Measurements from ENCODE around the gene TBC1D8. TPM values are rescaled to one million over a fixed set of nuclear protein-coding genes. Genes with fewer than 3 reads are reported as not detected.

TBC1D8 gene
- total and polyA plus RNA-seq, 2 of the 8 experiments (the other 6 are each of a cell fraction or from before 2014, with no cell fraction given): 20.8 to 21.8 TPM

DNA sequence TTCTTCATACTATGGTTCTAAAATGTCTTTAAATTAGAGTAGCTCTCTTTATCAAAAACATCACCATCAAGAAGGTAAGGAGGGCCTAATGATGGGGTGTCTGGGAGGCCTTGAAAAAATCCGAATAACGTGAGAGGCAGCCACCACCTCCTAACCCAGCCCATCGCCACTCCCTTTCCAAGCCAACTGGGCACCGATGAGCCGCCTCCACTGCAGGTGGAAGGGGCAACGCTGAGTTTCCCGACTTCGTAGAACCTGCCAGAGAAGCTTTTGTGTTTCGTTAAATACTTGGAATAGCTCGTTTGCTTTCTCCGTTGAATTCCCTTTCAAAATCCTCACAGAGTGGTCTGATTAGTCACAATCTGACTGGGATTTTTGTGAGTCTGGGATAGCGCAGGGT is 171.1 kb downstream of the TBC1D8 start:
- Histone ChIP-seq H3K4ac (replicated peaks; ENCODE audit: insufficient read length, low read depth, low read length) (no peak overlapping the region), H4K20me1 (replicated peaks in 1 of 2; ENCODE audit: control insufficient read depth in 1 of 2, insufficient read depth in 2 of 2, low read length in 2 of 2) (no peaks in the 10 kb centered on the region), H3K27ac (ENCODE audit: low read depth, low read length) (no peak overlapping the region), H3K27me3 (replicated peaks in 1 of 4; ENCODE audit: control insufficient read depth in 3 of 4, extremely low read depth in 1 of 4, insufficient read depth in 3 of 4, low read length in 3 of 4) (no peaks in the 10 kb centered on the region), H2BK5ac (ENCODE audit: low read depth, low read length) (no peak overlapping the region), H3K9me3 (ENCODE audit: insufficient read depth in 2 of 2, low read depth in 1 of 2, low read length in 1 of 2) (no peaks in the 10 kb centered on the region), H3K56ac (replicated peaks; ENCODE audit: insufficient read length, low read depth, low read length) (no peak overlapping the region), H3K4me2 (ENCODE audit: insufficient read depth in 1 of 2, low read depth in 2 of 2, low read length in 2 of 2) (no peak overlapping the region), H3K14ac (ENCODE audit: insufficient read length) (no peak overlapping the region), H4K91ac (replicated peaks; ENCODE audit: insufficient read length, low read length) (no peak overlapping the region), H2BK20ac (ENCODE audit: low read length) (no peak overlapping the region), H3K4me3 (ENCODE audit: extremely low read depth in 1 of 4, insufficient read depth in 2 of 4, low read depth in 3 of 4, low read length in 4 of 4) (no peak overlapping the region), H3K4me1 (replicated peaks in 1 of 4; ENCODE audit: control insufficient read depth in 3 of 4, insufficient read depth in 4 of 4, low read length in 3 of 4) (peaks cover 0 to 5% (median under 1%) of the 10 kb centered on the region in 4 experiments; a peak in 3 of 7 replicates), H2AK5ac (ENCODE audit: low read depth, low read length) (no peak overlapping the region), H3K23ac (ENCODE audit: insufficient read length) (no peak overlapping the region), H3K79me2 (ENCODE audit: control insufficient read depth in 1 of 2, insufficient read depth in 2 of 2, low read length in 2 of 2) (no peaks in the 10 kb centered on the region), H3K23me2 (ENCODE audit: low read depth, low read length) (no peaks in the 10 kb centered on the region; the same call in 1 of the 2 replicates), H4K5ac (ENCODE audit: insufficient read length, low read depth, low read length) (no peak overlapping the region), H3K36me3 (ENCODE audit: control insufficient read depth in 2 of 4, insufficient read depth in 4 of 4, low read length in 3 of 4) (no peaks in the 10 kb centered on the region), H2BK15ac (ENCODE audit: low read length) (no peak overlapping the region), H3K18ac (ENCODE audit: extremely low read depth, low read length) (no peak overlapping the region), H2BK12ac (ENCODE audit: low read depth, low read length) (no peak overlapping the region), H2AFZ (ENCODE audit: low read length) (no peak overlapping the region), H2BK120ac (replicated peaks; ENCODE audit: low read depth, low read length) (no peak overlapping the region), H3K79me1 (ENCODE audit: low read depth, low read length) (no peaks in the 10 kb centered on the region), H4K8ac (ENCODE audit: extremely low read depth, insufficient read depth, low read length) (no peak overlapping the region), H3K9ac (replicated peaks in 1 of 4; ENCODE audit: extremely low read depth in 1 of 4, low read depth in 3 of 4, low read length in 3 of 4) (no peak overlapping the region)
- FAIRE-seq (no peak), DNase-seq (ENCODE audit: low read depth in 1 of 2, low spot score in 2 of 2) (no peak)
- ChIA-PET POLR2A (ENCODE audit: partially characterized antibody) (no interaction called here), CTCF (ENCODE audit: partially characterized antibody) (interaction anchor here (0.6 to 2.0 kb wide), 2 partner anchors 87 to 326 kb away, joined by 3 to 5 read pairs; no protein-coding TSS in a partner anchor)
- no peak for TF ChIP-seq CHD1 (IDR thresholded peaks at IDR 0.05; ENCODE audit: low read depth, low read length)
- TF ChIP-seq PHF8 (conservative IDR thresholded peaks at IDR 0.05; ENCODE audit: low read depth, low read length): no peak
- WGBS, 2 experiments (ENCODE audit: extremely low coverage in 1 of 2, insufficient coverage in 1 of 2, insufficient read length in 1 of 2, insufficient replicate concordance in 2 of 2, low coverage in 1 of 2, low lambda C conversion rate in 2 of 2, missing lambda C conversion rate in 1 of 2): 92% methylated on average over 12 of the region's 12 CpGs; no CpG with 5 or more reads in 1 of the 2 experiments
